Ishikawa (cell line): ENCODE measurements around the gene GABRG3.

ENCODE experiments used
- CREB1 ChIP-seq: IDR thresholded peaks from 2 replicates; pipeline ENCODE4 v1.6.1; 2012; ENCODE audit warnings: low read depth
- EP300 ChIP-seq: IDR thresholded peaks from 2 replicates; pipeline ENCODE4 v1.6.1; 2012; ENCODE audit warnings: borderline replicate concordance
- RAD21 ChIP-seq: IDR thresholded peaks from 2 replicates; pipeline ENCODE4 v1.6.1; 2012; ENCODE audit warnings: low read depth

DNA sequence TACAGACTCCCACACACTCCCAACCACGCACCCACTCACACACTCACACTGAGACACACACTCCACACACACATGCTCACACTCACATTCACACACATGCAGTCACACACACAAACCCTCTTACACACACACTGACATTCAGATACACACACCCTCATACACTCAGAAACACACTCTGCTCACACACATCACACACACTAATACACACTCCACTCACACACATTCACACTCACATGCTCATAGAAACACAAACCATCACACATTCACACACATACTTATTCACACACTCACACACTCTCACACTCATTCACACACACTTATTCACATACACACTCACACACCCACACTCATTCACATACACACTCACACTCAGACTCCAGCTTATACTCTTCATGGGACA is 618.8 kb downstream of the GABRG3 start:
- no peak for TF ChIP-seq EP300
- no peak for TF ChIP-seq RAD21
- TF ChIP-seq CREB1: no peak
